ENCODE results near the gene MYH10.

Gene MYH10

GRCh38 chr17:8490256-8491023 is 140.1 kb downstream of the MYH10 start:
- no peak for DNase-seq

- DNase-seq = no peak
Measured at GRCh38 chr17:8489841-8490240, 140.7 kb downstream of the MYH10 start.

GRCh38 chr17:8488901-8489300 is 141.6 kb downstream of the MYH10 start:
- no peak for DNase-seq

- DNase-seq = no peak
Measured at GRCh38 chr17:8488491-8488890, 142.0 kb downstream of the MYH10 start.

GRCh38 chr17:8487743-8488142 is 142.8 kb downstream of the MYH10 start:
- no peak for DNase-seq

GRCh38 chr17:8487130-8487645 is 143.3 kb downstream of the MYH10 start:
- DNase-seq = no peak

GRCh38 chr17:8485491-8485890 is 145.0 kb downstream of the MYH10 start:
- no peak for DNase-seq

- DNase-seq = no peak
Measured at GRCh38 chr17:8484465-8484864, 146.1 kb downstream of the MYH10 start.

- DNase-seq = no peak
Measured at GRCh38 chr17:8482546-8482945, 148.0 kb downstream of the MYH10 start.

GRCh38 chr17:8481703-8482102 is 148.8 kb downstream of the MYH10 start:
- DNase-seq = no peak

GRCh38 chr17:8481089-8481488 is 149.4 kb downstream of the MYH10 start:
- peak; percentile 60 for DNase-seq

- DNase-seq = no peak
Measured at GRCh38 chr17:8480011-8480976, 150.2 kb downstream of the MYH10 start.

GRCh38 chr17:8479431-8479947 is 151.0 kb downstream of the MYH10 start:
- no peak for DNase-seq

- DNase-seq = no peak
Measured at GRCh38 chr17:8477715-8478441, 152.6 kb downstream of the MYH10 start.

- no peak for DNase-seq
Measured at GRCh38 chr17:8477171-8477570, 153.4 kb downstream of the MYH10 start.

GRCh38 chr17:8476741-8477140 is 153.8 kb downstream of the MYH10 start:
- DNase-seq = no peak

- DNase-seq = no peak
Measured at GRCh38 chr17:8475781-8476180, 154.7 kb downstream of the MYH10 start.

GRCh38 chr17:8475227-8475626 is 155.3 kb downstream of the MYH10 start:
- no peak for DNase-seq

GRCh38 chr17:8474826-8475225 is 155.7 kb downstream of the MYH10 start:
- DNase-seq = no peak

GRCh38 chr17:8473451-8474192 is 156.9 kb downstream of the MYH10 start:
- DNase-seq = no peak

- DNase-seq = no peak
Measured at GRCh38 chr17:8472663-8473062, 157.9 kb downstream of the MYH10 start.

GRCh38 chr17:8470447-8471047 is 160.0 kb downstream of the MYH10 start:
- peak; percentile 33 for DNase-seq

Data from NCI-H345 (cell line).